Stimulated activated CD4-positive, alpha-beta T cell treated with anti-CD3 and anti-CD28 coated beads, Interleukin-2, amount 100 ng/mL, for 4 hours (primary cell): ENCODE results near the gene HNRNPUL2.

Experiments used
- DNase-seq: peaks from one replicate; pipeline ENCODE4 v3.0.0-alpha.2; 2020; ENCODE audit warnings: low read depth

HNRNPUL2 gene

GRCh38 chr11:62666259-62666926, 60.9 kb downstream of the HNRNPUL2 start:
- DNase-seq, result no peak

- peak; percentile 67 for DNase-seq
Observed at GRCh38 chr11:62665599-62666258, 61.5 kb downstream of the HNRNPUL2 start.

GRCh38 chr11:62665075-62665598, 62.1 kb downstream of the HNRNPUL2 start, which contains the start of the genes C11orf98 and CSKMT:
Gene C11orf98 (minus strand): TSS chr11:62665210. CDS start chr11:62665169, 41 bp downstream.
Gene CSKMT (plus strand): TSS chr11:62665312. CDS start chr11:62665880, 568 bp downstream.
- peak; percentile 92 for DNase-seq

GRCh38 chr11:62664405-62665074, 62.7 kb downstream of the HNRNPUL2 start:
- peak; percentile 23 for DNase-seq
